Subcutaneous adipose tissue (tissue), 4 donors: ENCODE measurements around the gene TDRD9. TPM values are rescaled to one million over a fixed set of nuclear protein-coding genes. Genes with fewer than 3 reads are reported as not detected.

Source experiments
- total RNA-seq, 4 donors: library from RNA; depleted of rRNA; stranded (reverse); fragments of >200 nt; gene quantifications; one replicate each; pipeline ENCODE4 v1.1.0, GENCODE V29; 2016
- TF ChIP-seq, protein P1 (sequence below): fragments of 450-650 bp; IDR thresholded peaks from one replicate; pipeline ENCODE4 v1.5.1; 2016; ENCODE audit warnings: low read depth, mild to moderate bottlenecking, control low read depth, antibody characterized with exemption, moderate library complexity

The TDRD9 gene
- total RNA-seq, 4 donors from 2014 or later: 0.38 to 3.9 (median 1.2) TPM

DNA sequence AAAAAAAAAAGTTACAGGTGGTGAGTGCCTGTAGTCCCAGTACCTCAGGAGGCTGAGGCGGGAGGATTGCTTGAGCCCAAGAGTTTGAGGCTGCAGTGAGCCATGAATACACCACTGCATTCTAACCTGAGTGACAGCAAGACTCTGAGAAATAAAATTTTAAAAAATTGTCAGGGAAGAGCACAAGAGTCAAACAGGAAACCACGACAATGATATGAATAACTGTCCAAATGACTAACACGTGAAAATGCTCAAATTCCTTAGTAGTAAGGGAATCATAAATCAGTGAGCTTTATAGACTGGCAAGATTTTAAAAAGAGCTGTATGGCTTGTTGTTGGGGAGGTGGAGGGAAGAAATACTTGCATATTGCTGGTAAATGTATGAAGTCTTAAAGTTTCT, 144.3 kb downstream of the TDRD9 start:
- TF ChIP-seq, protein P1, sequence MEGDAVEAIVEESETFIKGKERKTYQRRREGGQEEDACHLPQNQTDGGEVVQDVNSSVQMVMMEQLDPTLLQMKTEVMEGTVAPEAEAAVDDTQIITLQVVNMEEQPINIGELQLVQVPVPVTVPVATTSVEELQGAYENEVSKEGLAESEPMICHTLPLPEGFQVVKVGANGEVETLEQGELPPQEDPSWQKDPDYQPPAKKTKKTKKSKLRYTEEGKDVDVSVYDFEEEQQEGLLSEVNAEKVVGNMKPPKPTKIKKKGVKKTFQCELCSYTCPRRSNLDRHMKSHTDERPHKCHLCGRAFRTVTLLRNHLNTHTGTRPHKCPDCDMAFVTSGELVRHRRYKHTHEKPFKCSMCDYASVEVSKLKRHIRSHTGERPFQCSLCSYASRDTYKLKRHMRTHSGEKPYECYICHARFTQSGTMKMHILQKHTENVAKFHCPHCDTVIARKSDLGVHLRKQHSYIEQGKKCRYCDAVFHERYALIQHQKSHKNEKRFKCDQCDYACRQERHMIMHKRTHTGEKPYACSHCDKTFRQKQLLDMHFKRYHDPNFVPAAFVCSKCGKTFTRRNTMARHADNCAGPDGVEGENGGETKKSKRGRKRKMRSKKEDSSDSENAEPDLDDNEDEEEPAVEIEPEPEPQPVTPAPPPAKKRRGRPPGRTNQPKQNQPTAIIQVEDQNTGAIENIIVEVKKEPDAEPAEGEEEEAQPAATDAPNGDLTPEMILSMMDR: no peak

DNA sequence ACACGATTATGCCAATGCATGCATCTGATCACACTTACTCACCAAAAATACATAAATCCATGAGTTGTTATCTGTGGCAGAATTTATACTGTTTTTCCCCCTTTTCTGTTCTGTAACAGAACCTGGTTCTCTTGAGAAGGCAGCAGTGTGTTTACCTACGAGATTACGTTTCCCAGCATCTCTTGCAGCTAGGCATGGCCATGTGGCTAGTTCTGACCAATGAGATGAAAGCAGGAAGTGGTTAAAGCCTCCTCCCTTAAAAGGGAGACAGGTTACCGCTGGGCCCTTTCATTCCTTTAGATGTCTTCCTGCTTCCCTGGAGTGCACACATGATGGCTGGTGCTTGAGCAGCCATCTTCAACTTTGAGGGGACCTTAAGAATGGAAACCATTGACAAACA, 145.5 kb downstream of the TDRD9 start:
- TF ChIP-seq, protein P1: no peak

DNA sequence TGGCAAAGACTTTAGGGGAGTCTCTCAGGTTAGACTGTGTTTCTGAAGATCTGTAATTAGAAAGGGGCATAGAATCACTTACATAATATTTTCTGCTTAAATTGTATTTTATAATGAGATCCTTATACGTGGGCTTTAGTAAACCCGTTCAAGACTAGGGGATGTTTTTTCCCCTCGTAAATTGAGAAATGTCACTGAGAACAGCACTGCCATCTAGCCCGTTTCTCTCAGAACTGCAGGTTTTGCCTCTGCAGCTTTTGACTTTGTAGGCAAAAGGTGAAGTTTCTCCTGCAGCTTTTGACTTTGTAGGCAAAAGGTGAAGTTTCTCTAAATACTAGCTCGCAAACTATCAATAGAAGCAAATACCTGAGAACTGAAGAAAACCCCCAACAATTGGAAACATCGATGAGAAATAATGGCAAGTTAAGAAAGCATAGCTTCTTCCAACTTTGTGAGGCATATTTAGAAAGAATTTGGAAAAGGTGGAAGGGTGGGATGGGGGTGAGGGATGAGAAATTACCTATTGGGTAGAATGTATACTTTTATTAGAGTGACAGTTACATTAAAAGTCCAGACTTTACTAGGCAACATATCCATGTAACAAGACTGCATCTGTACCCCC, 147.4 kb downstream of the TDRD9 start:
- TF ChIP-seq, protein P1: no peak

DNA sequence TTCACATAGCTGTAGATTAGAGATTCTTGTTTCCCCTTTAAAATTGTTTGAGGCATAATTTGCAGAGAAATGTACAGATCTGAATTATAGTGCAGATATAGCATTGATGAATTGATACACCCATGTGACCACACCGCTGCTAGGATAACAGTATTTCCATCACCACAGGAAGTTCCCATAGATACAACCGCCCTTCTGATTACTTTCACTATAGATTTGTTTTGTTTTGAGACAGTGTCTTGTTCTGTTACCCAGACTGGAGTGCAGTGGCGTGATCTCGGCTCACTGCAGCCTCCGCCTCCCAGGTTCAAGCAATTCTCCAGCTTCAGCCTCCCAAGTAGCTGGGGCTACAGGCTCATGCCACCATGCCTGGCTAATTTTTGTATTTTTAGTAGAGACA, 148.5 kb downstream of the TDRD9 start:
- TF ChIP-seq, protein P1: no peak

DNA sequence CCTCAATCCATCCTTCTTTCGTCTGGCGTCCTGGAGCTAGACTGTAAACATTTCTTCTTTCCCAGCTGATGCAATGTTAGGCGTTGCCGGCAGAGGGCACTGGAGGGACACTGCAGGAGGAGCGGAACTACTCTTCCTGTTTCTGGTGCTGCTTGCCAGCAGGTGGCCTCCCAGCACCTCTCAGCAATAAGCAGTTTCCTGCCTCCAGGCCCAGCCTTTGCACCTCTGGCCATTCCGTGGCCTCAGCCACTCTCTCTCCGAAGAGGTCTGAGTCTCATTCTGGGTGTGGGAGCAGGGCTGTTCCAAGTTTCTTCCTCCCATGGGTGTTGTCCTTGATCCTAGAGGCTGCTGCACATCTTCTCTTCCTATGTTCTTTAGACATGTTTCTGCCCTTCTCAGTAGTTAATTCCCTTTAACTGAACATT, 149.8 kb downstream of the TDRD9 start:
- TF ChIP-seq, protein P1: no peak

DNA sequence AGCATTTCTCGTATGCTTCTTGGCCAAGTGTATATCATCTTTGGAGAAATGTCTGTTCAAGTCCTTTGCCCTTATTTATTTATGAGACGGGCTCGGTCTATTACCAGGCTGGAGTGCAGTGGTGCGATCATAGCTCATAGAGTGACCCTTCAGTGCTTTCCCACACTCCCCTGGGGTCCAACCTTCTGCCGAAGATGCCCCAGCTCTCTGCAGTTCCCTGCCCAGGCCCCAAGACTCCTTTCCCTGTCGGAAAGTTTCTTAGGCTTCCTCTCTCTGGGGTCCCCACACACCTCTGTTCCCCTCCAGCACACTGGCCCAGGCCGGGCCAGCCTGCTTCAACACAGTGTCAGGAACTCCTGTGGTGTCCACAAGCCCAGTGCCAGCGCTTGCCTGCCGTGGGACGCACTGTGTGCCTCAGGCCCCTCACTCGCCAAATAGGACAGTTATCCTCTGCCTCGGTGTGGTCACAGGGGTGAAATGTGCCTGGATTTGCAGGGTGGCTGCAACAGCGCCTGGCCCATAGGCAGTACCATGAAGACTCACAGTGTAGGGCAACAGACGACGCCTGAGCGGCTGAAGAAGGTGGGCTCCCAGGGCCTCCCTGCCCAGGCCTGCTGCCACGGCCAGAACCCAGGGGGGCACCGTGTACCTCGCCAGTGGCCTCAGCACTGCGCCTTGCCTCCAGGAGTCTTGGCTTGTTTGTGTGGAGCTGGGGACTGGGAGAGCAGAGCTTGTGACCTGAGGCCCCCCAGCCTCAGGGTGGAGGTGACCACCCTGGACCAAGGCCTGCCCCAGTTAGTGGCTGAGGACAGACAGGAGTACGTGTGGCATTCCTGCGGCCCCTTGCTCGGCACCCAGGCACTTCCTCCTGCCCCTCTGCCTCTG, 152.4 kb downstream of the TDRD9 start:
- TF ChIP-seq, protein P1: no peak

DNA sequence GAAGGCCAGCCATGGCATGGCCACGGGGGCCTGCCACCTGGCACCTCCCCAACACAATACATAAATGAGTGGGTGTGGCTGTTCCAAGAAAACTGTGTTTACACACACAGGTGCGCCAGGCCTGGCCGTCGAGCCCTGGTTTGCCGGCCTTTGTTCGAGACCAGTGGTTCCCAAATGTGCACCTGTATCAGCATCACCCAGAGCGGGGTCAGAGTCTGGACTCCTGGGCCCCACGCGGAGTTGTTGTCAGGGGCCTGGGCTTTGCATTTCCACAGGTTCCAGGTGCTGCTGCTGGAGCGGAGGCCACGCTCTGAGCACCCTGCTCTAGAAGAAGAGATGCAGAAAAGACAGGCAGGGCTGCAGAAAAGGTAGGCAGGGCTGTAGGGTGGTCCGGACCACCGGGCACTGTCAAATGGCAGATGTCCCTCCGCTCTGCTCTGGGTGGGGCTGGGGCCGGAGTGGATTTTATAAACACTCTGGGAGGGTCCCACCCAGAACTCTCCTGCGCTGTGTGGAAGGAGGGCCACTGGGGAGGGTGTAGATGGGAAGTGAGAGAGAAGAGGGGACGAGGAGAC, 153.1 kb downstream of the TDRD9 start:
- TF ChIP-seq, protein P1: no peak
